M059J (cell line): ENCODE data around the gene COL19A1. TPM values are rescaled to one million over a fixed set of nuclear protein-coding genes. Genes with fewer than 3 reads are reported as not detected.

Experiments
- DNase-seq: peaks from one replicate; pipeline ENCODE4 v3.0.0-alpha.2; 2012; ENCODE audit warnings: low read depth
- total RNA-seq: library from RNA; depleted of rRNA; stranded (reverse); fragments of >200 nt; shearing (Covaris generic); gene quantifications from 2 replicates; pipeline ENCODE4 v1.2.3, GENCODE V29; 2014; rRNA removed

Gene COL19A1
- total RNA-seq, 1 experiment from 2014 or later, result not detected

DNA sequence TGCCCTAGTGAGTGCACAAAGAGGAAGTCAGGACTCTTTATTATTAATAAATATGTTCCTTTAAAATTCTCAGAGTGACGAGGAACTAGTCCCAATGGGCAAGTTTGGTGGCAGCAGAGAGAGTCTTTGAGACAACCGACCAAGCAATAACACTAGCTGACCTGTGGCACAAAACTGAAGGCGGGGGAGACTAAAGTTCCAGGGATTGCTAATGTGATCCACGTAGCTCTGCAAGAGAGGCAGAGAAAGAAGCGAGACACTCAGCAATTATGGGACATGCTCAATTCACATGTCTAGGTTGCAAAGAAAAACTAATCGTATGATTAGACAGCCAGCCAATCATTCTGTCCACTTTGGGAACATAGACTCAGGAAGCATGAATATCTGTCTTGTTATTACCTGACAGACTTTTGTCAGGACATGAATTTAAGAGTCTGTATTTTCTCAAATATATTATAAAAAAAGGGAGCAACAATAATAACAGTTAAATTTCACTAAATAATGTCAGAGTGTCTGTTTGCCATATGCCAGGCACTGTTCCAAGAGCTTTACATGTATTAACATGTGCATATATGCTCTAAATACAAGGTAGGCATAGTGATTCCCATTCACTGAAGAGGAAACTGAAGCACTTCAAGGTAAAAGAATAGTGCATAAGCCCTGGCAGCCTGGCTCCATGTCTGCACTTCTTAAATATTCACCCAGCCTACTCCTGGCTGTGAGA, 355.5 kb downstream of the COL19A1 start:
- no peak for DNase-seq

DNA sequence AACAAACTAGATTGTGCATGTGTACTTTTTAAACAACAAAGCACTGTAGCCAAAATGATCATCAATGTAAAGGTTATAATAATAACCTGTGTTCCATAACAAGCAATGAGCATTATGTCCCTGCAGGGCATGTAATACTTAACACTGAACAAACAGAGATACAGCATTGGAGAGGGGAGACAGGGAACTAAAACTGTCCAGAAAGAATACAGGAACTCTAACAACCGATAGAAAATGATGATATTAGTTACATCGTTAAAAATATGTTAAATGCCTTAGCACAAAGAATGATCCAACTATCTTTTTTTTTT, 356.0 kb downstream of the COL19A1 start:
- no peak for DNase-seq

DNA sequence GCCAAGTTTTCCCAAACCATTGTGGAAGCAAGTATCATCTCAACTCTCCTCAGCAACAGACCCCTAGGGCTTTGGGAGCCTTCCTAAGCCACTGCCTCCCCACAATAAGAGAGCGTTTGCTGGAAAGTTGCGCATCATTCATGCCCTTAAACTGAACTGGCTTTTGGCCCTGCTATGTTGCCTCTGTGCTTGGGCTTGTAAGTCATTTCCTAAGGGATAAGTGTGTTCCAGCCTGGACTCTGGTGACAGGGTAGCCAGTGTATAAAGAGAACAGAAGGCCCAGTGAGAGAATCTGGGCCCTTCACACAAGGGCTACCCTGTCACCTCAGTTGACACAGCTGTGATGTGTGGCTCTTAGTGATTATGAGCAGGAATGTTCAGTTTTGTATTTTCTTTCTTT, 358.7 kb downstream of the COL19A1 start:
- DNase-seq, result no peak

DNA sequence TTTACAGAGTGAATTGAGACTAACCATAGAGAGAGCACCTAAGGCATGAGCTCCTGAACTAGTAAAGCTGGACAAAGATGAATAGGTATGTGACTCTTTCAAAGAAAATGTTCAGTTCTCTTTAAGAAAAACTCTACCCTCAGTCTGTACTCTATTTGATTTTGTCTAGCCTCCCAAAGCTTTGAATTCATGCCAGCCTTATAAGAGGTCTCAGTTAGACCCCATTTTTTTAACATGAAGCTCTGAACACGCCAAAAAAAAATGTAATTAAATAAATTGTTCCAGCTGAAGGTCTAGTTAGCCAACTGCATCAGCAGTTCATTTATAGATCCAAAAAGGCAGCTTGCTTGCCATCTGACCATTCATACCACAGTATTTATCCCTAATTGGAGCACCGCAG, 365.0 kb downstream of the COL19A1 start:
- DNase-seq, result no peak

DNA sequence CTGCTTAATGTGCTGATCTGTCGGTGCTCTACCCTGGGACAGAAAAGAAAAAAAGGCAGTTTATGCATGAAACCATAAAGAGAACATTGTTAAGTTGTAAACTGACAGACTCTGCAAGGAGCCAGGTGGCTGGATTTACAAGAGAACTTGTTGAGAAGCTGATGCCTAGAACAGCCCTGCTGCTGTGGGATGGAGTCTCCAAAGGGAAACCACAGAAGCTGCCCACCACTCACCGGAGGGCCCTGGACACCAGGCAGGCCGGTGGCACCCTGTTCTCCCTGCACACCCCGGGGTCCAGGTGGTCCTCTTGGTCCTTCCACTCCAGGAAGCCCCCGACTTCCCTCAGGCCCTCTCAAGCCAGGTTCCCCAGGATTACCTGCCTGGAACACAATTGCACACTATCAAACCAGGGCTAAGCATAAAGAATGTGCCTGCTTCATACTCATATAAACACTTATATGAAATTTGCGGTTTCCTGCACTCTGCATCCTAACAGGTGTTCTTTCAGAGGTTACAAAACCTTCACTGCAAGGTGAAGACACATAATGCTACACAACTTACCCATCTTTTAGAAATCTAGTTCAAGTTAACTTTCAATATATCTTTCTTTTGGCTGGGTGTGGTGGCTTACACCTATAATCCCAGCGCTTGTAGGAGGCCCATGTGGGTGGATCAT, 368.3 kb downstream of the COL19A1 start:
- no peak for DNase-seq

DNA sequence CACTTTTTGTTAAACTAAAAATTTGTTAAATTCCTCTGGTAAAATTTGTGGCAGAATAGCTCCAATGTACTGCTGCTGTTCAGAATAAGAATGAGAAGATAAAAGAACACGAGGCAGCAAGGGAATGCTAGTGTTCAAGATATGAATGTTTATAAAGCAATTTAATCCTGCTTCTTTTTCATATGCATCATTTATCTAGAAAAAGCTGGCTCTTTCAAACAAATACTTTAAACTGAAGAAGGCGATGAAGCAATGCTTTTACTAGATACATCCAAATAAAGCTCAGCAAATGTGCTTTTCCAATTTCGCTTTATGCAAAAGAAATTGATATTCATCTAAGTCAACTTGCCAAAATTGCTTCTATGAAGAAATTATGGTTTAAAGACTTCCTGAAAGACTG, 370.0 kb downstream of the COL19A1 start:
- DNase-seq, result no peak

DNA sequence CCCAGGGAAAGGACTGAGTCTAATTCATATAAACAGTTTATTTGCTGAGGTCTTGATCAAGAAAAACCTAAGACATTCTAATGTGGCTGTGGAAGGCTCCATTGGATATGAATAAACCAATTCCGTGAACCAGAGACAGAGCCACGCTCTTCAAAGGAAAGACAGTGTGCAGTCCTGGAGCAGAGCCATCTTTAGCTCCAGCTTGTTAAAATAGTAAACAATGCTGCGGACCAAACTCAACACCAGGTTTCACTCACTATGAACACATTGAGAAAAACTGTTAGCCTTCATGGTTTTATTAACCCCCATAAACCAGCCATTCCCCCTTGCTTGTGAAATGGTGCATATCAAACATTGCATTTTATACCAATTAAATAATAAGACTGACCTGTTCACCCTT, 374.7 kb downstream of the COL19A1 start:
- no peak for DNase-seq

DNA sequence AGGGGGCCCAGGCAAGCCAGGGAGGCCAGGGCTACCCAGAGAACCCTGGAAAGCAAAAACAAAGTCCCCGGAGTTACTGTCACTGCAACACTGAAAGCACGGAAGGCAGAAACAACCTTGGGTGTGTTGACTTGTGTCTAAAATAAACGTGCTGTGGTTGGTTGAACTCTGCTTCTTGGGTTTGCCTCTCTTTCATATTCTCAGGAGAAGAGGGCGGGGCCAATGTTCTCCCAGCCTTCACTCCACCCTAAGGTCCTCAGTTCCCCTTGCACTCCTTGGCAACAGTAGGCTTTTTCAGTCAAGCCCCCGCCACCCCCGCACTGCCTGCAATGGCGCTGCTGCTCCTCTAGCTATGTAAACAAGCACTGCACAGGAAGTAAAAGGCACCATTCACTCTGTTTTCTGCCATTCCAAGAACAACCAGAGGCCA, 375.6 kb downstream of the COL19A1 start:
- no peak for DNase-seq

DNA sequence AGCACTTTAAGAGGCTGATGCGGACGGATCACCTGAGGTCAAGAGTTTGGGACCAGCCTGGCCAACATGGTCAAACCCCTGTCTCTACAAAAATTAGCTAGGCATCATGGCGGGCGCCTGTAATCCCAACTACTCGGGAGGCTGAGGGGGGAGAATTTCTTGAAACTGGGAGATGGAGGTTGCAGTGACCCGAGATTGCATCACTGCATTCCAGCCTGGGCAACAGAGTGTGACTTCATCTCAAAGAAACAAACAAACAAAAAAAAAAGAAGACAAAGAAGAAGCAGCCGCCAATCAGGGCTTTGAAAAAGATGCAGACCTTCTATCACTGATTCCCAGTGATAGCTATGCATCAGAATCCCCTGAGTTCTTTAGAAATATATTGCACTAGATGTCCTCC, 379.8 kb downstream of the COL19A1 start:
- DNase-seq, result no peak

DNA sequence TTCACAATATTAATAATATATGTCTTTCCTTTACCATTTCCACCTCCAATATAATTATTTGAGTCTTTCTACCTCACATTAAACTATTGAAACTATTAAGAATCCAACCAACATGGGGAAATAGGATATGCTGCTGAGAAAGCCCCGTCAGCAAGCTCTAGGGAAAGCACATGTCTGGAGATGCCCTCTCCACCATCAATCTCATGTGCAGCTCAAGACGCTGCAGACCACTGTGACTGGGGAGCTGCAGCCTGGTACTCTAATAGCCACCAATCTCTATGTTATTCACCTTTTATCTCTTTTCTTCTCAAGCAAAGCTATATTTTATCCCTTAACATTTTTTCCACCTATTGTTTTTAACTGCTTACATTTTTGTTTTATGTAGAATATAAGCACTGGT, 386.2 kb downstream of the COL19A1 start:
- no peak for DNase-seq

DNA sequence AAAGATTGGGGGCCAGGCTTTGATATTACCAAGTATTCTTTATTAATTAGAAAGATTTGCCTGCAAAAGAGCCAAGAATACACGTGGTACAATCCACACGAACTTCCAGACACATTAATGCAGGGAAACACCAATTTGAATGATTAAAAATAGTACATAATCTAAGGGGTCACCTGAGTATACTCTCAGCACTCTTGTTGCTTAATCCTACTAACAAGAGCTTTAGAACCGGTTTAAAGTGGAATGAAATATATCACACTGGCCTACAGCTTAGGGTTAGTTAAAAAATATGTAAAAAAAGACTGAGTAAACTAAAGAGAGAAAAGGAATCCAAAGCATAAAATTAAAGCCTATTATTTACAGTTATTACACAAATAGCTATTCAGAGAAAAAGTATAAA, 387.6 kb downstream of the COL19A1 start:
- DNase-seq, result no peak

DNA sequence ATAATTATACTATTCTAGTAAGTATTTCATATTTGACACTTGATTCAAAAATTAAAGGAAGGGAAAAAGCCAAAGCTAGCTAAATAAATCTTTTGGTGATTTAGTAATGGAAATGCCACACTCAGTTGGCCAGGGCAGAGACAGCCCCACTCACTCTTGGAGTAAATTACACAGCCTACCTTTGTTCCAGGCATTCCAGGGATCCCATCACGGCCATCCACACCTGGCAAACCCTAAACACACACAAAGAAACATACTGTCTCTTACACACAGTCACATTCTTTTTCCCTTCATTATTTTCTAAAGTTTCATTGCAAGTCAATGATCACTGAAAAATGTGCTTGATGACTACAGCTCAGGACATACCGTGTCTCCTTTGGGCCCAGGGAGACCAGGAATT, 388.4 kb downstream of the COL19A1 start:
- no peak for DNase-seq

DNA sequence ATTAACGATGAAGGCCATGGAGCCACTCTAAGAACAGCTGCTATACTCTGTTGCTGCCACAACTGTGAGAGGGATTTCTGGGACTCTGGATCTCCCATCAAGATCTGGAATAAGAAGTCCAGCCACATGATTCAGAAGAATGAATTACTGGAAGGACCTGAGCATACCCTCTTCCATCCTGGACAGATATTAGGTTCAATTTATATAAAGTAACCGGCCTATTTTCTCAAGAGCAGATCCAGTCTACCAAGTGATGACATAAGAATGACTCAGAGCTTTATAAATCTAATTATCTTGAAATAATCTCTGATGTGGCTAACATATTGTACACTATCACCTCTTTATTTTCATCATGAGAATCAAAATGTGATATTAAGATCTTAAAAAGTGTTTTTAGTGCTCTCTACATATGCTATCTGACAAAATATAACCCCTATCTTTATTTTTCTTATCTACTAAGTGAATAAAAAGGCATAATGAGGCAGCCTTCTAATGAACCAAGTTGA, 391.5 kb downstream of the COL19A1 start:
- DNase-seq, result peak; percentile 20

DNA sequence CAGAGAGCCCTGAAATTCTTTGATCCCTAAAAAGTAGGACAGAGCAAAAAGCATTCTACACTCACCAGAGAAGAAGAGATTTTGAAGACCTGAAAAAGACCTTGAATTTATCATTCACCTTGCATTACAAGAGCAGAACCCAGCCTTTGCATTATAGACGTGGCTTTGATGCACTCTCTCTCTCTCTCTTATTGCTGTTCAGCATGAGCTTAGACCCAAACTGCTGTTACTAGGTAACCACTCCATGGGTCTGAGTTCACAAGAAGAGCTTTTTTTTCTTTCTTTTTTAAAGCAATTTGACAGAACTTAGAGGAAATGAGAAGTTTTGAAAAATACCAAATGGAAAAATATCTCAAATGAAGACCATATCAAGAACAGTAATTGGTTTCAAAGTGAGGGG, 392.1 kb downstream of the COL19A1 start:
- no peak for DNase-seq

Other genes with a start within 250 kb of the COL19A1 start
- gene LMBRD1, start 69.5 kb upstream of the COL19A1 start, total RNA-seq, result 25.2 and 30.3 TPM in 2 replicates